ENCODE data around the gene RAB3GAP1.
"Not testable (repeated sequence)": the region's sequence is repeated elsewhere in the genome, so short reads cannot be mapped to it uniquely, and the experiment has no call there.

The RAB3GAP1 gene

GRCh38 chr2:135105513-135106316, 53.6 kb downstream of the RAB3GAP1 start:
- DNase-seq (ENCODE audit: low read depth, low spot score) = not testable (repeated sequence)

GRCh38 chr2:135113322-135113721, 61.2 kb downstream of the RAB3GAP1 start:
- no peak for DNase-seq (ENCODE audit: low read depth, low spot score)

- no peak for DNase-seq (ENCODE audit: low read depth, low spot score)
These were observed 67.5 kb downstream of the RAB3GAP1 start for GRCh38 chr2:135119582-135119981.

GRCh38 chr2:135121016-135121657, 69.0 kb downstream of the RAB3GAP1 start:
- DNase-seq (ENCODE audit: low read depth, low spot score) = no peak

GRCh38 chr2:135121658-135122039, 69.6 kb downstream of the RAB3GAP1 start:
- not testable (repeated sequence) for DNase-seq (ENCODE audit: low read depth, low spot score)

GRCh38 chr2:135124924-135125886, 73.1 kb downstream of the RAB3GAP1 start:
- no peak for DNase-seq (ENCODE audit: low read depth, low spot score)

GRCh38 chr2:135125940-135126339, 73.8 kb downstream of the RAB3GAP1 start:
- no peak for DNase-seq (ENCODE audit: low read depth, low spot score)

GRCh38 chr2:135130751-135131150, 78.7 kb downstream of the RAB3GAP1 start:
- DNase-seq (ENCODE audit: low read depth, low spot score) = no peak

GRCh38 chr2:135132314-135132713, 80.2 kb downstream of the RAB3GAP1 start:
- no peak for DNase-seq (ENCODE audit: low read depth, low spot score)

- no peak for DNase-seq (ENCODE audit: low read depth, low spot score)
These were observed 88.5 kb downstream of the RAB3GAP1 start for GRCh38 chr2:135140606-135141005.

- no peak for DNase-seq (ENCODE audit: low read depth, low spot score)
These were observed 90.2 kb downstream of the RAB3GAP1 start for GRCh38 chr2:135142323-135142722.

GRCh38 chr2:135144343-135144742, 92.3 kb downstream of the RAB3GAP1 start:
- no peak for DNase-seq (ENCODE audit: low read depth, low spot score)

GRCh38 chr2:135149251-135149650, 97.2 kb downstream of the RAB3GAP1 start:
- DNase-seq (ENCODE audit: low read depth, low spot score) = no peak

- no peak for DNase-seq (ENCODE audit: low read depth, low spot score)
These were observed 98.6 kb downstream of the RAB3GAP1 start for GRCh38 chr2:135150725-135151124.

- DNase-seq (ENCODE audit: low read depth, low spot score) = no peak
These were observed 99.5 kb downstream of the RAB3GAP1 start for GRCh38 chr2:135151615-135152014.

GRCh38 chr2:135152361-135152760, 100.3 kb downstream of the RAB3GAP1 start:
- no peak for DNase-seq (ENCODE audit: low read depth, low spot score)

- DNase-seq (ENCODE audit: low read depth, low spot score) = no peak
These were observed 102.9 kb downstream of the RAB3GAP1 start for GRCh38 chr2:135154962-135155361.

- DNase-seq (ENCODE audit: low read depth, low spot score) = no peak
These were observed 105.8 kb downstream of the RAB3GAP1 start for GRCh38 chr2:135157856-135158255.

- no peak for DNase-seq (ENCODE audit: low read depth, low spot score)
These were observed 107.1 kb downstream of the RAB3GAP1 start for GRCh38 chr2:135159191-135159590.

GRCh38 chr2:135162377-135162776, 110.3 kb downstream of the RAB3GAP1 start:
- DNase-seq (ENCODE audit: low read depth, low spot score) = no peak

GRCh38 chr2:135162786-135163185, 110.7 kb downstream of the RAB3GAP1 start:
- DNase-seq (ENCODE audit: low read depth, low spot score) = no peak

- no peak for DNase-seq (ENCODE audit: low read depth, low spot score)
These were observed 111.2 kb downstream of the RAB3GAP1 start for GRCh38 chr2:135163306-135163705.
